NCI-H510A treated with DMSO at 0.1 percent for 48 hours (cell line): ENCODE data around the gene BCL6.
"Not testable (repeated sequence)": the region's sequence is repeated elsewhere in the genome, so short reads cannot be mapped to it uniquely, and the experiment has no call there.

Experiments used
- DNase-seq: peaks from one replicate; lab custom pipeline; 2025; lab: John Stamatoyannopoulos, UW

The BCL6 gene

GRCh38 chr3:187713504-187713903 lies 31.8 kb downstream of the BCL6 start:
- no peak for DNase-seq

- no peak for DNase-seq
Measured at GRCh38 chr3:187709155-187709554, 36.1 kb downstream of the BCL6 start.

GRCh38 chr3:187708696-187709095 lies 36.6 kb downstream of the BCL6 start:
- DNase-seq: no peak

- DNase-seq: no peak
Measured at GRCh38 chr3:187706971-187707370, 38.3 kb downstream of the BCL6 start.

DNA sequence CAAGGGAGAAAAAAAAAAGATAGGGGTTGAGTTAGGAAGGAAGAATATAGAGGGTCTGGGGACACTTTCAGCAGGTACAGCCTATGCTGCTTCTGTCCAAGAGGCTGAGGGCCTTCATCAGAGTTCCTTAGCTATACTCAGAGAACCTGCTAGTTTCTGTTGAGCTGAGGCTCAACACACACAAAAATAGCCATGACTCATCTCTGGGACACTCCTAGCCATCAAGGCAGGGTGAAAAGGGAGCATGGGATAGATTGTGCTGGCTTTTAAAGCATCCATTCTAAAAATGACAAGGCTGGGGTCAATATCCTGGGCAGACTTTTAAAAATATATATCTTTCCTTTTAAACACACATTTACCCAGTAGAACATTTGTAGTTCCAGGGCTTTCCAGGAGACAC lies 40.1 kb downstream of the BCL6 start:
- DNase-seq: no peak

DNA sequence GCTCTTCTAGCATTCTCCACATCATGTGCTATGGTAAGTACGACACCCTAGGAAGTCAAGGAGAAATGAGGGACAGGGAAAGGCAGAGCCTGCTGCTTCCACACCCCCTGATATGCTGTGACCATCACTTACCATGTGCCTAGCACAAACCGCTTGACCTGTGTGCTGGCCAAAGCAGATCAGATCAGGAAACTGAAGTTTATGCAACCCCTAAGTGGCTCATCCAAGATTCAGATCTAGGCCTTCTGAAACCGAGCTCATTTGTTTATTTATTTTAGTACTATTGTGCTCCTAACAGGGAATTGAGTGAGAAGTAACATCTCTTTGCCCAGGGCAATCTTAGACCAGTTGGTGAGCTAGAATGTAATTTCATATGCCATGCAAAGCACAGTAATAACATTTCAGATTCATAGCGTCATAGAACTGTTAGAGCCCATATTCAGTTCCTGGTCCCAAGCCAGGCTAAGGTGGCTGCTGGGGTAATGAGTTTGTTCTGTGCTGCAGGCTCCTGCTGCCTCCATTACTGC lies 42.7 kb downstream of the BCL6 start, which contains the start of gene RTP2:
Gene RTP2, minus strand, starts transcription at position 51 of the 527 bp plus-strand sequence. CDS start 429 bp downstream, outside the sequence.
- no peak for DNase-seq

DNA sequence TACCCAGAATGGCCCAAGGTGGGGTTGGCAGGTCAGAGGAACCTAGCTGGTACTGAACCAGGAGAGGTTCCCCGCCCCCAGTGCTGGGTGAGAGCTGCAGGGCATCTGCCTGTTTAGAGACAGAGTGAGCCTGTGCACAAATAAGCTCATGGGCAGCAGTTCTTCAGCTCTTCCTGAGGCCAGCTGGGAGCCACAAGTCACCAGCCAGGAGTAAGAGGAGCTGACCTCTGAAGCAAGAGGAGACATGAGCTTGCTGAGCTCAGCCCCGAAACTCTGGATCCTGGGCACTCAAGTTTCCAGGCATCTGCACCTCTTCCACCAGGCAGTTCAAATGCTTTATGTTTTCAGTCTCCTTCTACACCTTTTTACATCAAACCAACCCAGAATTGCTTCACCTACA lies 45.0 kb downstream of the BCL6 start:
- no peak for DNase-seq

- no peak for DNase-seq
Measured at GRCh38 chr3:187698499-187699399, 46.5 kb downstream of the BCL6 start.

- DNase-seq: no peak
Measured at GRCh38 chr3:187696021-187696420, 49.2 kb downstream of the BCL6 start.

- no peak for DNase-seq
Measured at GRCh38 chr3:187695449-187695848, 49.8 kb downstream of the BCL6 start.

GRCh38 chr3:187694801-187695200 lies 50.5 kb downstream of the BCL6 start:
- no peak for DNase-seq

GRCh38 chr3:187693431-187693830 lies 51.8 kb downstream of the BCL6 start:
- no peak for DNase-seq

GRCh38 chr3:187689984-187690383 lies 55.3 kb downstream of the BCL6 start:
- no peak for DNase-seq

- DNase-seq: no peak
Measured at GRCh38 chr3:187686621-187687273, 58.5 kb downstream of the BCL6 start.

GRCh38 chr3:187685948-187686347 lies 59.3 kb downstream of the BCL6 start:
- DNase-seq: no peak

DNA sequence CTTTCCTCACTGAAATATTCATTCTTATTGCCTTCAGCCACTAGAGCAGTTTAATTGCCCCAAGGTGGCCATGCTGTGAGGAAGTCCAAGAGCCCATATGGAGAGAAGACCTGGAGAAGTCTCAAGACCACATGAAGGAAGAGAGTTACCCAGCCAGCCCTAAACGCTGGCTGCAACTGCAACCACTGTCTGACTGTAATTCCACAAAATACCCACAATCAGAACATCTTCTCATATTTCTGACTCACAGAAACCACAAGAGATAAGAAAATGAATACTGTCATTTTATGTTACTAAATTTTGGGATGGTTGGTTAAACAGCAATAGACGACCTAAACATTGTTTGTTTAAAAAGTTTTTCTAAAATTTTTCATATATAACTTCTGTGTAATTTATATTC lies 60.4 kb downstream of the BCL6 start:
- no peak for DNase-seq

GRCh38 chr3:187684444-187684843 lies 60.8 kb downstream of the BCL6 start:
- DNase-seq: no peak

DNA sequence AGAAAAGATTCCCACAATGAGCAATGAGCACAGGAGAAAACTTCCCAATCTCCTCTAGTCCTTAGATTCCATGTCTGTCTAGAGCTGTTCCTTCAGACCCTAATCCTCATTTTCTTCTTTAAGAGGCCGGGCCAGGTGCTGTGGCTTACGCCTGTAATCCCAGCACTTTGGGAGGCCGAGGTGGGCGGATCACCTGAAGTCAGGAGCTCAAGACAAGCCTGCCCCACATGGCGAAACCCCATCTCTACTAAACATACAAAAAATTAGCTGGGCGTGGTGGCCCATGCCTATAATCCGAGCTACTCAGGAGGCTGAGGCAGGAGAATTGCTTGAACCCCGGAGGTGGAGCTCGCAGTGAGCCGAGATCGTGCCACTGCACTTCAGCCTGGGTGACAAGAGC lies 63.5 kb downstream of the BCL6 start:
- not testable (repeated sequence) for DNase-seq

GRCh38 chr3:187679638-187680396 lies 65.5 kb downstream of the BCL6 start:
- DNase-seq: peak; percentile 66

- DNase-seq: peak; percentile 63
Measured at GRCh38 chr3:187678726-187679268, 66.5 kb downstream of the BCL6 start.

DNA sequence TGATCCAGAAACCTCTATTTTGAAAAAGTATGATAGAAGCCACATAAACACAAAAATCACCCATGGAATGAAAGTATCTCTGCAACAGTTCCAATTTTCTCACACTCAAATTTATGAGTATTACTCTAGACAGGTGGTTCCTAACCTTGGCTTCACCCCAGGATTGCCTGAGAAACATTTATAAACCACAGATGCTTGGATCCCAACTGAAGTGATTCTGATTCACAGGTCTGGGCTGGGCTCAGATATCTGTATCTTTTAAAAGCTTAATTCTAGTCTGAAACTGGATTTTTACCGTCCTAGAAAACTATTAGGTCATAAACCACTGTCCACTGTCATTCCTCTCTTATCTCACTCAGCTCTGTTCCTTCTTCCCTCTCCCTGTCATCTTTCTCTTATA lies 67.7 kb downstream of the BCL6 start:
- no peak for DNase-seq

GRCh38 chr3:187673012-187673411 lies 72.3 kb downstream of the BCL6 start:
- no peak for DNase-seq
